Inflammatory macrophage treated with lipopolysaccharide for 1 hour (primary cell): ENCODE results near the gene PON3.

Experiments
- DNase-seq, 2 donors: peaks; one replicate each; pipeline ENCODE4 v3.0.0-alpha.2; 2020 to 2022

The PON3 gene

DNA sequence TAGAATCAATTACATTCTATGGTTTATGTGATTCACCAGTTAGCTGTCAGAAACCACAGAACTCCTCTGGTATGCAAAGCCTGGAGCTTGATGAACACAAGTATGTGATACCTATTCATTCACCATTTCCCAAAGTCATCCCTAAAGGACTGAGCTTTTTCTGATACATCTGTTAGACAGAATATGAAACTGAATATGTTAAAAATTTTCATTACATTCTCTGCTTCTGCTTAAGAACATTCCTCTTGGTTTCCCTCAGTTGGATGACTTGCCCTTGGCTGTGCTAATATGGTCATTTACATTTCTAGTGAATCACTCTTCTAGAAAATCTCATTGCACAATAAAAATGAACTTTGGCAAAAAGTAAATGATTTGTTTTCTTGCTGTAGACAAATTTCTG is 61.1 kb downstream of the PON3 start:
- no peak for DNase-seq

DNA sequence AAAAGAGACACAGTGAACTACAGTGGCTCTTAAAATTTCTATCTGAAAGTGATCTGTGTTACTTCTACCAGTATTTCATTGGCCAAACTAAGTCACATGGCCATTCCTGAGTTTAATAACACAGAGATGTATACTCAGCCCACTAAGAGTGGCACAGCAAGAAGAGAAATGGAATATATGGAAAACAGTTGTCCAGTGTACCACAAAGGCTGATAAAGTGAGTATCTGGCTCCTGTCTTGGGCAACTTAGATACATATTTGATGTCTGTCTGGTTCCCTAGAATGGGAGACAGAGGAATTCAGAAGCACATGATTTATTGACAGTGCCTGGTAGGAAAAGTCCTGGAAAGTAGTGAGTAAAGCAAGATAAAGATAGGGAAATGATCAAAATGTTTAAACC is 61.7 kb downstream of the PON3 start:
- no peak for DNase-seq

DNA sequence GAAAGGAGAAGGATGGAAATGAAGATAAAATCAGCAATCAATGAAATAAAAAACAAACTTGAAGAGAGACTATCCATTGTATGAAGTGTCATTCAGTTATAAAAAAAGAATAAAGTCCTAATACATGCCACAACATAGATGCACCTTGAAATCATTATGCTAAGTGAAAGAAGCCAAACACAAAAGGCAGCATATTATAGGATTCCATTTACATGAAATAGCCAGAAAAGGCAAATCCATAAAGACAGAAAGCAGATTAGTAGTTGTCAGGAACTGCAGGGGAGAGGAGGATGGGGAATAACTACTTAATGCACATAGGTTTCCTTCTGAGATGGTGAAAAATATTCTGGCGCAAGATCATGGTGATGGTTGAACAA is 65.2 kb downstream of the PON3 start:
- no peak for DNase-seq

DNA sequence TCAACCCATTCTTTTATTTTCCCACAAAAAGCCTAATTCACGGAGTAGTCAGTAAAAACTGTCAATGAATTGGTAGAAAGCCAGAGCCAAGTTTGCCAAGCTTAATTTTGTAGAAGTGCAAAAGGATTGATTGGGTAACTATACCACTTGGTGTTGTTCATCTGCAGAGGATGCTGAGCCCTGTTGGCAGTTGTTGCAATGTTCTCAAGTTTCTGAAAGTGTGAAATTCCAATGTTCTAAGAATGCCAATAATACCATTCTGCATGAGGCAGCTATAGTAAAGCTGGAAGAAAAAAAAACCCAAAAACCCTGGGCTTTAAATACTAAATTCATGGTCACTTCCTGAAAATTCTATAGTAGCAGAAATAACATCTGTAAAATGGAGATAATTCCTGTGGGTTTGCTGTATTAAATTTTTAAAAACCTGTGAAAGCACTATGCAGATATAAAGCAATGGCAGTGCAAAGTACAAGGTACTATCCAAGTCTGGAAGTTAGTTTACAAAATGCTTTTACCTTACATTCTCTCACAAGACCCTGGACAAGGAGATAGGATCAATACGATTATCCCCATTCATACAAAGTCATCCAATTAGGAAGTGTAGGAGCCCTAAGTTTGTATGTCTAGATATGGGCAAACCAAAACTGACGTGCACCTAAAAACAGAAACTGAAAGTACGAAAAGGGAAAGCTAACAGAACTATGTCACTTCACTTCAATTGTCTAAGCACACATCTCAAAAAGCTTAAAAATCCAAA is 65.8 kb downstream of the PON3 start:
- peak; percentile 15 to 32 for DNase-seq

DNA sequence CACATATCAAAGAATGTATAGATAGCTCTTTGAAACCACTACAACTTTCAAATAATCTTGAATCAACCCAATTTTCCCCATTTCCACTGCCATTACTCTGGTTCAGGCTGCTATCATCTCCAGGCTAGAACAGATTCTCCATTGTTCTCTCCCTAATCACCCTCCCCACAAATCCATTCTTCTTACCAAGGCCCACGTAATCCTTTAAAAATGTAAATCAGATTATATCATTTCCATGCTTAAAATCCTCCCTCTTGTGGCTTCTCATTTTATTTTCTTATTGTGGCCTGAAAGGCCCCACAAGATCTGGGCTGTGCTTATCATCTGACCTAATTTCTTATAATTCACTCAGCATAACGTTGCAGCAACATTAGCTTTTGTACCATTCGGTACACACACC is 68.8 kb downstream of the PON3 start:
- DNase-seq = no peak

DNA sequence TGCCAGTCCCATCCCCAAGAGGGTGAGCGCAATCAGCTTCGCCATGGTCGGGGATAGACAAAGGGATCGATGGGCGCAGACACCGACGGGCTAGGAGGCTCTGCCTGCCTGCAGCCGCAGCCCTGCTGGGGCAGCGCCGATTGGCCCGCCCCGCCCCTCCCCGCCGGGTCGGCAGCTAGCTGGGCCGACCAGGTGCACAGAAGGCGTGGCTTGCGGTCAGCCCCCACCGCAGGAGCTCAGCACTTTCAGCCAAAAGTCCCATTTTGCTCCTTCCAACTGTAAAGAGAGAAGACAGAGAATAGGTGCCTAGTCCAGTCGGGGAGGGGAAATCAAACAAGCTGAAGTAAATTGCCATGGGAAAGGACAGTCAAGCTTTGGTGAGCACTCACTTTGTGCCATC is 71.7 kb downstream of the PON3 start, which contains the start of gene PON1:
Gene PON1, minus strand, starts transcription at position 102 of the 400 bp plus-strand sequence. Its CDS starts 57 bp downstream, at position 45.
- no peak for DNase-seq

DNA sequence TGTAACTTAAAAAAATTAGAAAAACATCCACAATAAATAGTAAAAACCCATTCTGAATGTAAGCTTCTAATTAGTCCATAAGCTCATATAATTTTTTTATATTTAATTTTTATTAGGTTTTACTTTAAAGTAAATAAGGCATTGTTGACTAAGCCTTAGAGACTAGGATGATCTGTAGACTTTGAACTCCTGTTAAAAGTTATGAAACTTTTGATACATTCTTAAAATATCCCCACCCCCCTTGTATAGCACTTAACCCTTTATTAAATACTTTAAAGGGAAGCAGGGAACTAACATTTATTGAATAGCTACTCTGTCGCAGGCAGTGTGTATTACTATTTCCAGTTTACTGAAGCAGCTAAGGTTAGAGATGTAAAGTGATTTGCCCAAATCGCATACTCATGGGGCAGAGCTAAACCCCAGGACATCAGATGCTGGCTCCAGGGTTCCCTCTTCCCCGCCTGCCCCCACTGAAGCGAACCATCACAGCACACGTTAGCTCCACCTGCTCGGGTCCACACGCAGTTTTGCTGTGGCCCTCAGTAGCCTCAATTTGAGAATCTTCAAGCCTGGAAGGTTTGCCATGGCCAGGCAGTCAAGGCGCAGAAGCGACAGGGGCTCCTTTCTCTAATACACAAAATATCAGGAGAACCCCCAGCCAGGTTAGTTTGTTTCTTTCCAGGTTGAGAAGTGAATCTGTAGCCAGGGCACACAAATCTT is 72.6 kb downstream of the PON3 start:
- no peak for DNase-seq

DNA sequence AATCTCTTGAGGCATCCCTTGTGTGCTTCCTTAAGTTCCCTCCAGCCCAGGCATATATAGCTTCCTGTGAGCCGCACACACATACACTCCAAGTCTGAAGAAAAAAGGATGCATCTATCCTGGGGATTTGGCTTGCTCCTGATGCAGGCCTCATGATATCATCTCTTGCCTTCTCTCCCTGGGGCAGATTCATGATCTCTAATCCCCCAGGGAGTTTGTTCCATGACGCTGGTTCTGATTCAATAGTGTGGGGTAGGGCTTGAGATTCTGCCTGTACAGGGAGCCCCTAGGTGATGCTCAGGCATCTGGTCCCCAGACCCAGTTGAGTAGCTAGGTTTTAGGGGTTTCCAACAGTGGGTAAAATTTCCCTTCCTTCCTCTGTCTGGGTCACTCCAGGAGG is 73.3 kb downstream of the PON3 start:
- DNase-seq = no peak

DNA sequence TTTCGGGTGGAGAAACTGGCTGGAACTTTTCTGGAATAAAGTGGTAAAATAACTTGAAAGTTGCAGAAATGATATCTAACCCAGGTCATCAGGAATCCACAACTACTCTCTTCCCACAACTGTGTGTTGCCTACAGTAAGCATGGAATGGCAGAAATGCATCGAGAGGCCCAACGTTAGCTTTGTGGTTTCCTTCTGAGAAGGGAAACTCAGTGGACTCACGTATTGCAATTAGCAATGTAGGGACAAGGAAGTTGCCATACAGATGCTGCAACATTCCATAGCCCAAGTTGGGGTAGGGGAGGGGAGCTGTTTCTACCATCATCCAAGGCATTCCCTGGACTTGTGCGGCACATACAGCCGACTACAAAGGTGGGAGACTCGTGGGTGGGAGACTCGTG is 73.8 kb downstream of the PON3 start:
- no peak for DNase-seq

DNA sequence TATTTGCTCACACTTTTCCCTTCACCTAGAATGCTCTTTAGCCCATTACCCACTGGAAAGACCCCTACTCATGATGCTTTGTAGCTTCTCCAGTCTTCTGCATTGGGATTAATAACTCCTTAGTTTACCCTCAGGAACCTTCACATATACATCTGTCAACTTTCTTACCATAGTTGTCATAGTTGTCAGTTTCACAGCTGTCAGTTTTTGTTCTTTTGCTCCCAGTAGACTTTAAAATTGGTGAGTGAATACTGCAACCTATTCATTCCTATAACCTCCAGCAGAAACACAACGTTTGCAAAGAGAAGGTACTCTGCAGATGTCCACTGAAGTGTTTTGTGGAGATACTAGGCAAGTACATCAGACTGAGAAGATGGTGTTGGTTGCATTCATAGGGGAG is 74.5 kb downstream of the PON3 start:
- no peak for DNase-seq

DNA sequence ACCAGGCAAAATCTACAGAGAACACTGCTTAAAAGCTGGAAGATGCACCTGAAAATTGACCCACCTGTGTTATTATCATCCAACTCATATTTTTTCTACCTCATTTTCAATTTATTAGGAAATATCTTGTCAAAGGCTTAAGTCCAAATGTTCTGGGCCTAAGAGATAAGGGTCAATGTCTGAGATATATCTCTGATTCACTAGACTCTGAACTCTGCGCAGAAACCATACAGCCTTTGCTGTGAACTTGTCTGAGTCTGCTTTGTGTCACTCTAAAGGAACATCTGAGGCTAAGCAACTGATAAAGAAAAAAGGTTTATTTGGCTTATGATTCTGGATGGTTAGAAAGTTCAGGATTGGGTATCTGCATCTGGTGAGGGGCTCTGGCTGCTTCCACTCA is 75.5 kb downstream of the PON3 start:
- DNase-seq = no peak

DNA sequence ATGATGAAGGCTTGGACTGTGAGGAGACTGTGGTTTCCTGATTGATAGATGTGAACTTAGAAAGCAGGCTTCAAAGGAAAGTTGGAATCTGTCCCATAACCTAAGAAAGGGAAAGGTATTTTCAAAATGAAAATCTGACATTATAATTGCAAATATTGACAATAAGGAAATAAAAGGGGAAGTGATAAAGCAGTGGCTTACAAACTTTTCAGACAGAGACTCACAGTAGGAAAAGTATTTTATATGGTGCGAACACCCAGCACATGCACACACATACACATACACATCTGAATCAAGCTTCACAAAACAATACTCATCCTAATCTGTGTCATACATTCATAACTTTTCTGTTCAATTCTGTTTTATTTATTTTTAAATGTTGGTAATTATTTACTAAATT is 76.6 kb downstream of the PON3 start:
- no peak for DNase-seq

DNA sequence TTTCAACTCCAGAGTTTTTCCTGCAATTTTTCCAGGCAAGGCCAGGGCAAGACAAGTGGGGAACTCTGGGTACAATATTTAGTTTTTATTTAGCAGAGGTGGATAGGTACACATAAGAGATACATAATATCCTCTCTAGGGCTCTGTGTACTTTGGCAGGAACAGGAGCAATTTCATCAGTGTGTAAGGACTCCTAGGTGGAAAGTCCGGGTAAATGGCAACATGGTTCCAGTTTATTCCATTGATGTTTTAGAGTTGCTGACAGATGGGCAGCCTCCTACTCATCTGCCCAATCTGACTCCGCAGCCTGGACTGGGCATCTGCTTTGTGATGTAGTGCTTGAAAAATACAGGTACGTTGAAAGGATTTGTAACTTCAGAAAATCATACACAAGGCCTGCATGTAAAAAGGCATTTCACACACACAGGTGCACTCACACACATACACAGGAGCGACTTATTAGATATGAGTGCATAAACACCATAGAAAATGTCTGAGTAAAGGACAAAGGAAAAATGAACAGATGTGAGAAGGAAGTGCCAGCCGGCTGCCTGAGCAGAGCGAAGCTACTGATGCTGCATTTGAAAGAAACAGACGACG is 77.6 kb downstream of the PON3 start:
- no peak for DNase-seq

DNA sequence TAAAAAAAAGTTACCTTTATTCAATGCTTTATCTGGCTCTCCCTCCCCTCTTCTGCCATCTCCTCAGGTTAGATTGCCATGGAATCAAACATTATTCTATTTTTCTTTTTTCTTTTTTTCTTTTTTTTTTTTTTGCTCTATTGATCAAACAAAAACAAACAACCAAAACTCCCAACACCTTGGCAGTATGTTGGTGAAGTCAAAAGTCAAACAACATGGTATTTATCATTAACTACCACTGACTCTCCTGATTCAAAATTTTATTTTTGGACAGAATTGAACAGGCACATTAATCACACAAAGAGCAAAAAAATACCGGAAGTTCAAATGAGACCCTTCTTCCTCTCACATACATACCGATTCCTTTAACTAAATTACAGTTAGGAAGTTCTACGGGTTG is 78.2 kb downstream of the PON3 start:
- no peak for DNase-seq

DNA sequence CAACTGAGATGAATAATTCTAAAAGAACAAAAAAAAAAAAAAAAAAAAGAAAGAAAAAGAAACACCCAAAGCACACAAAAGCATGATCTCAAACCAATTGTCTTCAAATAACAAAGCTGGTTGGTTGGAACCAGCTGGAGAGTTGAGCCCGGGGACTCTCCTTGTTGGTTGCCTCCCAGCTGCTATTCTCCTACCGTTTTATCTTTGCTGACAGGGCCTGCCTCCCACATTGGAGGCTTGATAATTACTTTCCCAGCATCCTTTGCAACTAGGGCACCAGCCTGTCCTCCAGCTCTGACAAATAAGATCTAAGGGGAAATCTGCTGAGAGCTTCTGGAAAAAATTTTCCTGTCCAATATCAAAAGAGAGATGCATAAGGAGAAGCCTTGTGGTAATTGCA is 78.6 kb downstream of the PON3 start:
- no peak for DNase-seq

DNA sequence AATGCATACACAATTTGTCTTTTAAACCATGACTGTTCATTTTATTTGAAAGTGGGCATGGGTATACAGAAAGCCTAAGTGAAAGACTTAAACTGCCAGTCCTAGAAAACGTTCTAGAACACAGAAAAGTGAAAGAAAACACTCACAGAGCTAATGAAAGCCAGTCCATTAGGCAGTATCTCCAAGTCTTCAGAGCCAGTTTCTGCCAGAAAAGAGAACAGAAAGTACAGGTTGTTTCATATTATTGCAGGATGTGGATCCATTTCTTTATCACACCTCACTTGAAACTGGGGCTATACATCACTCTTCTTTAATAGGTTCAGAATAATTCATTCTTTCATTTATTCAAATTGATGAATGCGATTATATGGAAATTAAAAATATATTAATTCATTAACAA is 79.6 kb downstream of the PON3 start:
- DNase-seq = no peak

DNA sequence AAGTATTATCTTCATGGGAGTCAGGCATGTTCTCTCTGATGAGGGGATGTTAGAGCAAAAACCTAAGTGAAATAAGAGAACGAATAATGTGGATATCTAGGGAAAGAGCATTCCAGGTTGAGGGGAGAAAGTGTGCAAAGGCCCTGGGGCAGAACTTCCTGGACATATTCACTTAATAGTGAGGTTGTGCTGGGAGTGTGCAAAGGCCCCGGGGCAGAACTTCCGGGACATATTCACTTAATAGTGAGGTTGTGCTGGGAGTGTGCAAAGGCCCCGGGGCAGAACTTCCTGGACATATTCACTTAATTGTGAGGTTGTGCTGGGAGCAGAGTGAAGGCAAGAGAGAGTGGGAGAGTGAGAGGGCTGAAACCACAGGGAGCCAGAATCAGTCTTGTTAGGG is 83.6 kb downstream of the PON3 start:
- no peak for DNase-seq

DNA sequence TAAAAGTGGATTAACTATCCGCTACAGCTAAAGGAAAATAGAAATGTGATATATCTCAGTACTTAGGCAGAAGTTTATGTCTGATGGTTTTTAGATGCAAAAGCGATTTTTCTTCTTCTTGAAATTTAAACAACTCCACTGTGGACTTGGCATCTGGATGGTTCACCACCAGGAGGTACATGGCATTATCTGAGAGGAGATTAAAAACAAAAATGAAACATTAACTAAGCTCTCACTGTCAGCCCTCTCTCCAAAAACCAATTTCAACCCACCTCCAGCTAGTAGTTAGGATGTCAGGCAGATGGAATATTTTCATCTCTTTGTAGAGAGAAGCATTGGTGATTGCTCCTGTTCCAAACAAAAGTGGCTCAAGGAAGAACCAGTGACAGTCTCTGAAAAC is 84.8 kb downstream of the PON3 start:
- DNase-seq = no peak

DNA sequence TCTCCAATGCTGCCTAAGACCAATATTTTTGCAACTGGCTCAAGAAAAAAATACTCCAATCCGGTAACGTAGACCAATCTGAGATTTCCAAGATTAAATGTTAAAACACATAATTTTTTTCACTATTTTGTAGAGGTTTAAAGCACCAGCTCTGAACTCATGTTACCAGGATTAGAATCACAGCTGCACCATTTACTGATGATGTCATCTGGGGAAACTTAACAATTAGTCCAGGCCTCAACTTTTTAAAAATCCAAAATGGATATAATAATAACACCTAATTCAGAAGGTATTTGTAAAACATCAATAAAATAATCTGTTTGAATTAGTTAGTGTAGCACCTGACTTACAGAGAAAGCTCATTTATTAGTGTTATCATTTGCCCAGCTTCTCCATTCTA is 86.2 kb downstream of the PON3 start:
- no peak for DNase-seq
